WI38 (cell line): ENCODE data around the gene UQCRQ.

Source experiments
- H3K4me3 ChIP-seq: 2 replicates; pipeline ENCODE4 v1.5.1; 2011; ENCODE audit warnings: low read depth, mild to moderate bottlenecking, control low read depth, low read length
- CTCF ChIP-seq: IDR thresholded peaks from 2 replicates; pipeline ENCODE4 v1.5.1; 2012; ENCODE audit warnings: low read depth, mild to moderate bottlenecking, control low read depth, low read length

UQCRQ gene

GRCh38 chr5:132822650-132823480, 43.6 kb upstream of the UQCRQ start:
- TF ChIP-seq CTCF = no peak
- no peak overlapping the region for H3K4me3 ChIP-seq

- no peak overlapping the region for H3K4me3 ChIP-seq
- TF ChIP-seq CTCF = no peak
Measured at GRCh38 chr5:132823481-132824050, 42.9 kb upstream of the UQCRQ start.

- no peak for TF ChIP-seq CTCF
- H3K4me3 ChIP-seq = no peak overlapping the region
Measured at GRCh38 chr5:132824426-132824825, 42.0 kb upstream of the UQCRQ start.

GRCh38 chr5:132825033-132825833, 41.2 kb upstream of the UQCRQ start:
- H3K4me3 ChIP-seq = no peak overlapping the region
- no peak for TF ChIP-seq CTCF

- no peak for TF ChIP-seq CTCF
- H3K4me3 ChIP-seq = no peak overlapping the region
Measured at GRCh38 chr5:132825834-132826391, 40.5 kb upstream of the UQCRQ start.

GRCh38 chr5:132826424-132827082, 39.9 kb upstream of the UQCRQ start:
- no peak overlapping the region for H3K4me3 ChIP-seq

More at GRCh38 chr5:132826424-132827082, 39.9 kb upstream of the UQCRQ start:
- TF ChIP-seq CTCF = no peak
